Mucosa of descending colon (tissue), 3 donors: ENCODE measurements around the gene PEX14. TPM values are rescaled to one million over a fixed set of nuclear protein-coding genes. Genes with fewer than 3 reads are reported as not detected.

ENCODE experiments used
- ATAC-seq: fragments of 200-7000 bp; cut with Tn5 transposase; one replicate; pipeline ENCODE4 v1.9.1; 2020; ENCODE audit warnings: mild to moderate bottlenecking, moderate library complexity
- DNase-seq, 3 donors: peaks; one replicate each; pipeline ENCODE4 v3.0.0-alpha.2; 2020
- H3K36me3 ChIP-seq: fragments of 200-600 bp; one replicate; pipeline ENCODE4 v1.8.0; 2021; ENCODE audit warnings: low read depth, mild to moderate bottlenecking
- H3K4me1 ChIP-seq: fragments of 200-600 bp; one replicate; pipeline ENCODE4 v1.8.0; 2021; ENCODE audit warnings: low read depth, mild to moderate bottlenecking
- H3K4me3 ChIP-seq: fragments of 200-600 bp; one replicate; pipeline ENCODE4 v1.8.0; 2021; ENCODE audit warnings: mild to moderate bottlenecking
- H3K9me3 ChIP-seq: fragments of 200-600 bp; one replicate; pipeline ENCODE4 v1.8.0; 2021; ENCODE audit warnings: mild to moderate bottlenecking
- CTCF ChIP-seq: fragments of 200-600 bp; IDR thresholded peaks from one replicate; pipeline ENCODE4 v1.8.0; 2022; ENCODE audit warnings: antibody characterized with exemption, mild to moderate bottlenecking
- intact Hi-C, 2 donors: fragments of 100-400 bp; cut with DNase I in 1 of 2; cut with micrococcal nuclease in 1 of 2; formaldehyde crosslinking; loops; one replicate each; pipeline versions ENCODE4 v1.11.0 to v1.11.1; 2022; cut with DNase I, micrococcal nuclease
- total RNA-seq, 3 donors: library from RNA; stranded (reverse); fragmentation: NEBNext Ultra II Directional in 2 of 3; extraction: Animal tissue kit (Norgen Biotek cat#: 25700) in 2 of 3; gene quantifications; one replicate each; pipeline versions ENCODE4 v1.2.1 to v1.2.4, GENCODE V29; 2021 to 2023
- donor health status: DM: no; HTN: no; CAD: no; lungs with moderate emphysema.
- donor health status: DM: no; HTN: no; CAD: no.
- donor health status: DM: no; HTN: yes; CAD: no.

The PEX14 gene
- total RNA-seq, 3 donors from 2014 or later = 18.9 to 23.8 (median 21.3) TPM

GRCh38 chr1:10640843-10641553, 166.2 kb downstream of the PEX14 start:
- Histone ChIP-seq H3K4me3 (no peak overlapping the region), H3K9me3 (no peaks in the 10 kb centered on the region), H3K4me1 (no peaks in the 10 kb centered on the region), H3K36me3 (no peaks in the 10 kb centered on the region)
- DNase-seq (no peak), ATAC-seq (no peak)
- TF ChIP-seq CTCF = no peak
- intact Hi-C loops = no loop called here

- Histone ChIP-seq H3K9me3 (no peaks in the 10 kb centered on the region), H3K4me3 (no peak overlapping the region), H3K36me3 (no peaks in the 10 kb centered on the region), H3K4me1 (no peaks in the 10 kb centered on the region)
- no peak for TF ChIP-seq CTCF
- no peak for DNase-seq
- intact Hi-C loops = no loop called here
- no peak for ATAC-seq
Measured at GRCh38 chr1:10641976-10642375, 167.2 kb downstream of the PEX14 start.

GRCh38 chr1:10642403-10643080, 167.8 kb downstream of the PEX14 start:
- H3K4me1 ChIP-seq = no peaks in the 10 kb centered on the region
- TF ChIP-seq CTCF = no peak
- no peak for DNase-seq
- no peak for ATAC-seq
- no peak overlapping the region for H3K4me3 ChIP-seq
- H3K9me3 ChIP-seq = no peaks in the 10 kb centered on the region
- H3K36me3 ChIP-seq = no peaks in the 10 kb centered on the region
- intact Hi-C loops = no loop called here

- Histone ChIP-seq H3K4me3 (no peak overlapping the region), H3K4me1 (no peaks in the 10 kb centered on the region), H3K9me3 (no peaks in the 10 kb centered on the region), H3K36me3 (peaks cover 3% of the 10 kb centered on the region)
- DNase-seq (no peak), ATAC-seq (no peak)
- TF ChIP-seq CTCF = no peak
- intact Hi-C loops = no loop called here
Measured at GRCh38 chr1:10643607-10644306, 169.0 kb downstream of the PEX14 start.

- H3K4me3 ChIP-seq = no peak overlapping the region
- peaks cover 3% of the 10 kb centered on the region for H3K36me3 ChIP-seq
- TF ChIP-seq CTCF = no peak
- intact Hi-C loops = no loop called here
- no peaks in the 10 kb centered on the region for H3K4me1 ChIP-seq
- DNase-seq (no peak), ATAC-seq (no peak)
- H3K9me3 ChIP-seq = no peaks in the 10 kb centered on the region
Measured at GRCh38 chr1:10644307-10645128, 169.8 kb downstream of the PEX14 start.
